K562 (cell line): ENCODE data around the gene XRCC3. TPM values are rescaled to one million over a fixed set of nuclear protein-coding genes. Genes with fewer than 3 reads are reported as not detected.
A peak's percentile ranks its signal among the peaks of the same experiment; 100 is the strongest.

ENCODE experiments used
- ATAC-seq: fragments of 200-7000 bp; cut with Tn5 transposase; 3 replicates; pipeline ENCODE4 v1.9.1; 2020; ENCODE audit warnings: moderate library complexity
- BruUV-seq: library from RNA; stranded (reverse); fragments of 400-500 nt; replicated peaks from 2 replicates; lab custom pipeline; 2021; lab: Mats Ljungman, UMichigan
- CTCF ChIA-PET: fragments of 300-600 bp; formaldehyde crosslinking; extraction: SDS; loops from one replicate; lab custom pipeline; 2021; ENCODE audit warnings: low intra/inter-chr PET ratio; lab: Yijun Ruan, JAX
- POLR2A ChIA-PET: fragments of 300-600, 350-650 bp; sonication (Branson Sonifier 250); formaldehyde crosslinking; extraction: SDS; loops from one replicate; lab custom pipeline; 2021; ENCODE audit warnings: antibody characterized with exemption, inconsistent platforms; lab: Yijun Ruan, JAX
- DNase-seq, 4 experiments: peaks; one replicate each; pipeline versions ENCODE4 v3.0.0 to v3.0.0-alpha.2; 2011 to 2018; ENCODE audit warnings: low spot score in 3 of 4, mixed read lengths in 3 of 4; ENCODE audit errors: extremely low read depth in 1 of 4
- FAIRE-seq: peaks from 2 replicates; lab custom pipeline; 2011; peaks lifted over from hg19 to GRCh38; lab: Jason Lieb, UNC
- H2AFZ ChIP-seq: 2 replicates; pipeline ENCODE4 v1.6.0; 2011; ENCODE audit warnings: low read depth, low read length, control low read depth, inconsistent platforms
- H3K27ac ChIP-seq: fragments of 200-600 bp; 3 replicates; pipeline ENCODE4 v1.8.0; 2011; ENCODE audit warnings: low read depth, mild to moderate bottlenecking, control low read depth, inconsistent platforms, low read length, moderate library complexity, mixed read lengths; ENCODE audit errors: extremely low read depth
- H3K27me3 ChIP-seq, 2 experiments: fragments of 300-600 bp in 1 of 2; 2 replicates in 1 of 2; 3 replicates in 1 of 2; pipeline versions ENCODE4 v1.6.0 to v1.8.0; 2011; ENCODE audit warnings: inconsistent platforms in 2 of 2, low read length in 2 of 2, mild to moderate bottlenecking in 1 of 2, mixed read lengths in 1 of 2, moderate library complexity in 1 of 2; ENCODE audit not compliant: control insufficient read depth in 2 of 2, insufficient read depth in 2 of 2
- H3K36me3 ChIP-seq: fragments of 300-600 bp; 3 replicates; pipeline ENCODE4 v1.8.0; 2011; ENCODE audit warnings: mild to moderate bottlenecking, low read length, inconsistent platforms; ENCODE audit not compliant: control insufficient read depth, insufficient read depth
- H3K4me1 ChIP-seq, 2 experiments: fragments of 200-600 bp in 1 of 2; replicated peaks in 1 of 2; 2 replicates in 1 of 2; 3 replicates in 1 of 2; pipeline versions ENCODE4 v1.5.1 to v1.8.0; 2011; ENCODE audit warnings: inconsistent platforms in 2 of 2, low read length in 2 of 2, mild to moderate bottlenecking in 1 of 2, mixed read lengths in 1 of 2, moderate library complexity in 1 of 2; ENCODE audit not compliant: control insufficient read depth in 2 of 2, insufficient read depth in 2 of 2
- H3K4me2 ChIP-seq: 2 replicates; pipeline ENCODE4 v1.6.1; 2011; ENCODE audit warnings: low read length, control low read depth, inconsistent platforms, mixed read lengths; ENCODE audit not compliant: insufficient read depth
- H3K4me3 ChIP-seq: fragments of 200-600 bp; sonication (generic), shearing (Covaris generic); 2 replicates; pipeline ENCODE4 v1.5.1; 2016; ENCODE audit warnings: control low read depth, inconsistent platforms
- H3K79me2 ChIP-seq: fragments of 200-600 bp; 3 replicates; pipeline ENCODE4 v1.8.0; 2011; ENCODE audit warnings: low read length, inconsistent platforms; ENCODE audit not compliant: control insufficient read depth, insufficient read depth
- H3K9ac ChIP-seq, 2 experiments: 2 replicates each; pipeline versions ENCODE4 v1.6.0 to v1.6.1; 2011; ENCODE audit warnings: low read depth in 2 of 2, low read length in 2 of 2, control low read depth in 1 of 2, inconsistent platforms in 1 of 2, mild to moderate bottlenecking in 1 of 2, mixed read lengths in 1 of 2; ENCODE audit not compliant: insufficient read depth in 1 of 2
- H3K9me1 ChIP-seq: one replicate; pipeline ENCODE4 v1.6.0; 2011; ENCODE audit warnings: inconsistent platforms, mild to moderate bottlenecking, low read length, moderate library complexity; ENCODE audit not compliant: control insufficient read depth, insufficient read depth
- H3K9me3 ChIP-seq: replicated peaks from 2 replicates; pipeline ENCODE4 v1.5.1; 2011; ENCODE audit warnings: low read depth, low read length, inconsistent platforms; ENCODE audit not compliant: control insufficient read depth, insufficient read depth
- H4K20me1 ChIP-seq: replicated peaks from 2 replicates; pipeline ENCODE4 v1.6.1; 2011; ENCODE audit warnings: low read length, inconsistent platforms, mixed read lengths; ENCODE audit not compliant: control insufficient read depth, insufficient read depth
- CEBPG ChIP-seq, 3 experiments: fragments of 200-800 bp in 1 of 3; sonication (Bioruptor generic) in 1 of 3; sonication (generic) in 1 of 3; formaldehyde crosslinking in 1 of 3; IDR thresholded peaks in 2 of 3; conservative IDR thresholded peaks in 1 of 3; 2 replicates each; pipeline versions ENCODE4 v1.6.1 to v1.8.0; 2016 to 2022; ENCODE audit warnings: missing compliant biosample characterization in 2 of 3, missing genetic modification characterization in 2 of 3, mild to moderate bottlenecking in 1 of 3, missing genetic modification reagents in 1 of 3
- JUN ChIP-seq, 2 experiments: sonication (generic) in 1 of 2; formaldehyde crosslinking in 1 of 2; IDR thresholded peaks; 2 replicates each; pipeline versions ENCODE4 v1.6.1 to v1.8.0; 2012 to 2022; ENCODE audit warnings: borderline replicate concordance in 2 of 2, mild to moderate bottlenecking in 2 of 2, improper control_type of control experiment in 1 of 2, low read depth in 1 of 2, low read length in 1 of 2, missing genetic modification reagents in 1 of 2
- MIER1 ChIP-seq: fragments of 450-650 bp; IDR thresholded peaks from 2 replicates; pipeline ENCODE4 v1.6.1; 2016; ENCODE audit warnings: antibody characterized with exemption, mild to moderate bottlenecking, low read depth
- MXD1 ChIP-seq: fragments of 250-450 bp; sonication (Bioruptor Pico); IDR thresholded peaks from 2 replicates; pipeline ENCODE4 v1.8.0; 2021; ENCODE audit warnings: borderline replicate concordance, mild to moderate bottlenecking, moderate library complexity; ENCODE audit not compliant: poor library complexity, severe bottlenecking
- NFE2 ChIP-seq: IDR thresholded peaks from 2 replicates; pipeline ENCODE4 v1.6.1; 2014; ENCODE audit warnings: antibody characterized with exemption, low read depth
- NR1H2 ChIP-seq: sonication (generic); formaldehyde crosslinking; IDR thresholded peaks from 2 replicates; pipeline ENCODE4 v1.4.0; 2020; ENCODE audit warnings: mild to moderate bottlenecking, missing genetic modification reagents
- PCBP2 ChIP-seq: fragments of 200-400 bp; formaldehyde crosslinking; IDR thresholded peaks from 2 replicates; pipeline ENCODE4 v1.6.1; 2018; ENCODE audit warnings: low read length, low read depth, mild to moderate bottlenecking, moderate library complexity; ENCODE audit not compliant: poor library complexity, severe bottlenecking
- POU5F1 ChIP-seq: fragments of 150-350 bp; IDR thresholded peaks from 2 replicates; pipeline ENCODE4 v1.6.1; 2014; ENCODE audit warnings: borderline replicate concordance, low read length, low read depth, mild to moderate bottlenecking; ENCODE audit not compliant: partially characterized antibody
- RBM34 ChIP-seq: fragments of 200-400 bp; formaldehyde crosslinking; IDR thresholded peaks from 2 replicates; pipeline ENCODE4 v1.6.1; 2018; ENCODE audit warnings: low read length, borderline replicate concordance; ENCODE audit not compliant: insufficient read depth
- TCF7 ChIP-seq: sonication (generic); IDR thresholded peaks from 2 replicates; pipeline ENCODE4 v1.6.1; 2016; ENCODE audit warnings: antibody characterized with exemption, borderline replicate concordance
- ZBTB43 ChIP-seq: sonication (generic); formaldehyde crosslinking; IDR thresholded peaks from 2 replicates; pipeline ENCODE4 v1.8.0; 2023; ENCODE audit warnings: mild to moderate bottlenecking, missing genetic modification reagents
- ZNF408 ChIP-seq: fragments of 250-450 bp; sonication (Bioruptor Pico); IDR thresholded peaks from 2 replicates; pipeline ENCODE4 v1.4.0; 2020; ENCODE audit warnings: low read depth, mild to moderate bottlenecking, moderate library complexity
- WGBS: fragments of 100-300 bp; shearing (Covaris generic); methylation state at CpG from one replicate; pipeline ENCODE4 v1.1.6; 2016; ENCODE audit warnings: low coverage, mixed read lengths; ENCODE audit not compliant: insufficient coverage; ENCODE audit errors: missing lambda C conversion rate; 5-methylcytosine and 5-hydroxymethylcytosine counted together
- in situ Hi-C: fragments of 300-500 bp; cut with MboI; formaldehyde crosslinking; loops from 4 replicates; pipeline ENCODE4 v1.15.0; 2018; ENCODE audit warnings: inconsistent platforms, mixed read lengths
- intact Hi-C: fragments of 100-400 bp; cut with micrococcal nuclease; formaldehyde crosslinking; loops from 2 replicates; pipeline ENCODE4 v1.14.2; 2022
- polyA plus RNA-seq, 8 experiments: library from polyadenylated mRNA; depleted of rRNA in 4 of 8; stranded (reverse) in 5 of 8; unstranded in 3 of 8; fragments of >200 nt; fragmentation: Nextera tagmentation in 2 of 8; fragmentation: Illumina TruSeq in 1 of 8; extraction: Ambion mirVana in 2 of 8; extraction: Trizol in 1 of 8; gene quantifications; 2 replicates each; pipeline versions ENCODE4 v1.2.1 to v1.2.3, GENCODE V29; 2011 to 2014; ENCODE audit warnings: inconsistent platforms in 1 of 8, missing spikeins in 1 of 8
- total RNA-seq, 7 experiments: library from RNA; depleted of rRNA in 6 of 7; stranded (reverse); fragments of >200 nt in 6 of 7; fragmentation: Illumina TruSeq in 2 of 7; extraction: Trizol in 2 of 7; gene quantifications; 2 replicates each; pipeline versions ENCODE4 v1.2.1 to v1.2.3, GENCODE V29; 2011 to 2021; ENCODE audit warnings: low replicate concordance in 1 of 7

XRCC3 gene
- total and polyA plus RNA-seq, 9 of the 15 experiments (the other 6 are each of a cell fraction or from before 2014, with no cell fraction given) = 0.34 to 59.3 (median 30.3) TPM

GRCh38 chr14:103758059-103758776 lies 43.0 kb upstream of the XRCC3 start:
- H3K4me2 ChIP-seq = no peak overlapping the region
- WGBS = 6% methylated on average over 6 of the region's 8 CpGs
- no peak overlapping the region for H3K9ac ChIP-seq
- H3K27ac ChIP-seq = no peak overlapping the region
- no peaks in the 10 kb centered on the region for H3K79me2 ChIP-seq
- H3K9me3 ChIP-seq = no peaks in the 10 kb centered on the region
- H3K36me3 ChIP-seq = no peaks in the 10 kb centered on the region
- in situ Hi-C loops (no loop called here), intact Hi-C loops (no loop called here)
- TF ChIP-seq CEBPG (CRISPR knock-in tag; IDR thresholded peaks at IDR 0.05) = no peak
- no peak for TF ChIP-seq CEBPG (tag; conservative IDR thresholded peaks at IDR 0.05 in 1 of 2, IDR thresholded peaks at IDR 0.05 in 1 of 2)
- TF ChIP-seq JUN (IDR thresholded peaks at IDR 0.05; ENCODE audit: borderline replicate concordance, low read depth, low read length) = no peak
- TF ChIP-seq JUN (CRISPR knock-in tag; IDR thresholded peaks at IDR 0.05; ENCODE audit: borderline replicate concordance) = no peak
- no peak for TF ChIP-seq NR1H2 (CRISPR knock-in tag)
- TF ChIP-seq RBM34 = no peak
- TF ChIP-seq MXD1 = no peak
- TF ChIP-seq ZNF408 (CRISPR knock-in tag) = no peak
- no peak for TF ChIP-seq MIER1
- no peak for TF ChIP-seq NFE2
- no peak for TF ChIP-seq ZBTB43 (CRISPR knock-in tag)
- TF ChIP-seq TCF7 = no peak
- no peak for TF ChIP-seq POU5F1
- TF ChIP-seq PCBP2 = no peak
- no peak overlapping the region for H3K4me3 ChIP-seq
- no peak overlapping the region for H2AFZ ChIP-seq
- H3K27me3 ChIP-seq = peaks cover 2 to 8% of the 10 kb centered on the region in 2 experiments; a peak in 1 of 5 replicates
- CTCF ChIA-PET = no interaction called here
- FAIRE-seq (no peak), DNase-seq (no peak), ATAC-seq (peak; percentile 37; the same call in 1 of the 3 replicates)
- H4K20me1 ChIP-seq = no peaks in the 10 kb centered on the region; the same call in 1 of the 2 replicates
- BruUV-seq = no TSS peak
- no peaks in the 10 kb centered on the region for H3K9me1 ChIP-seq
- POLR2A ChIA-PET = interaction anchor here (0.9 kb wide), 1 partner anchor 12 kb away, joined by 3 read pairs; no protein-coding TSS in a partner anchor
- H3K4me1 ChIP-seq = peaks cover 0 to 3% of the 10 kb centered on the region in 2 experiments; a peak in 2 of 5 replicates
